GM23248 (cell line): Measurements from ENCODE around the gene IFNGR1.

Source experiments
- EZH2 ChIP-seq: fragments of 200-600 bp; sonication (generic); IDR thresholded peaks from 2 replicates; pipeline ENCODE4 v1.6.1; 2018; ENCODE audit warnings: antibody characterized with exemption, mild to moderate bottlenecking; ENCODE audit not compliant: insufficient read depth, poor library complexity, severe bottlenecking
- EZH2phosphoT487 ChIP-seq: fragments of 200-600 bp; sonication (generic); IDR thresholded peaks from 2 replicates; pipeline ENCODE4 v1.6.1; 2018; ENCODE audit warnings: antibody characterized with exemption, moderate library complexity, mild to moderate bottlenecking, low read depth; ENCODE audit not compliant: insufficient read depth

DNA sequence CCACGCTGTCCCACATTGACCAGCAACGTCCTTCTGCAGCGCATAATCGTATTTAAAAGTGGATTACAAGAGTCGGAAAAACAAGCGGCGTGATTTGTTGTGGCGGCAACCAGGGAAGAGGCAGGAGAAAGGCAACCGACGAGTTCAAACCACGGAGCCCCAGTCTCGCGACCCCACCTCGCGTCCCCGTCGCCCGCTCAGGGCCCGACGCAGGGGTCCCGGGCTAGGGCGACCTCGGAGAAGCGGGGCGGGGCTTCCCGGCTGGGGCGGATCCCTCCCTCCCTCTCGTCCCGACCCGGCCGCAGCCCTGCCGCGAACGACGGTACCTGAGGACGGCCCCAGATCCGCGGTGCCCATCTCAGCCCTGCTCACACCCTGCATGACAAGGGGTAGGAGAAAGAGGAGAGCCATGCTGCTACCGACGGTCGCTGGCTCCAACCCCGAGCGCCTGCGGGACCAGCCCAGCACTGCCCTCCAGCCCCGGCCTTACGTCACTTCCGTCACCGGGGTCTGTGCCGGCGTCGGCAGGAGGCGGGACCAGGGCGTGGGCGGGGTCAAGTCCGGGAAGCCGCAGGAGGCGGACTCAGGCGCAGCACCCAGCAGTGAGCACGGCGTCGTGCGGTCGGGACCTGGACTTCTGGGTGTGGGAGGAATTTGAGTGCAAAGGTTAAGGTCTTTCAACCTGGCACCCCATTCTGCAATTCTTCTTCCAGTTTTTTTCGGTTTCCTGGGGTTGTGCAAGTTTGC is at the start of gene IFNGR1:
- no peak for TF ChIP-seq EZH2
- no peak for TF ChIP-seq EZH2phosphoT487
